Right forelimb (tissue), 1 donor: ENCODE data around the gene PPCS.

Source experiments
- DNase-seq: peaks from one replicate; pipeline ENCODE4 v3.0.0-alpha.2; 2018

PPCS gene

GRCh38 chr1:42456010-42456753, at the start of gene PPCS, which contains the start of gene ZMYND12:
Gene PPCS (plus strand): TSS chr1:42456543. CDS start chr1:42456566, 23 bp downstream.
Gene ZMYND12 (minus strand): TSS chr1:42456022. CDS start chr1:42455997, 25 bp downstream.
- peak; percentile 92 for DNase-seq

DNA sequence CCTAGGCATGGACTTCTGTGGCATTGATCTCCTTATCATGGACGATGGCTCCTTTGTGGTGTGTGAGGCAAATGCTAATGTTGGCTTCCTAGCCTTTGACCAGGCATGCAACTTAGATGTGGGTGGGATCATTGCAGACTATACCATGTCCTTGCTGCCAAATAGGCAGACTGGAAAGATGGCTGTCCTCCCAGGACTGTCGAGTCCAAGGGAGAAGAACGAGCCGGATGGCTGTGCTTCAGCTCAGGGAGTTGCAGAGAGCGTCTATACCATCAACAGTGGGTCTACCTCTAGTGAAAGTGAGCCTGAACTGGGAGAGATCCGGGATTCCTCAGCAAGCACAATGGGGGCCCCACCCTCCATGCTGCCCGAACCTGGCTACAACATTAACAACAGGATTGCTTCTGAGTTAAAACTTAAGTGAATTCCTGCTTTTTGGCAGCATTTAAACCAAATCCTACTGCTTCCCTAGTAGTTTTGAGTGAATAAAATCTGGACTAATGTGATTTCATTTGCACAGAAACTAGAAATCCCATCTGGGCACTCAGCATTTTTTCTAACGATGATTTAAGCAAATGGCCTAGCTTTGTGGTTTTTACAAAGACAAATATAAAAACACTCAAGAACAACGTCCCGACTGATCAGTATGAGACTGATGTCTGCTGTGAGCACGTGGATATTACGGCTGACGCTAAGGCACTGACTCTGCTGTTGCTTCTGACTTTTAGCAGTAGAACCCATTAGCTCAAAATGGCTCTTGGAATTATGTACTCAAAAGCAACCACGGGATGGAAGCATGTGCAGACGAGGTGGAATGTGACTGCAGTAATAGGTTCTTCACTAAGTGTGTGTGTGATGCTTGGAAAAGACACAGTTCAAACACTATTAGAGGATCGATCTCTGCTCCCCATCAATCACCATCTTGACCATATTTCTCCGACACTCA, 41.5 kb upstream of the PPCS start:
- DNase-seq: no peak

DNA sequence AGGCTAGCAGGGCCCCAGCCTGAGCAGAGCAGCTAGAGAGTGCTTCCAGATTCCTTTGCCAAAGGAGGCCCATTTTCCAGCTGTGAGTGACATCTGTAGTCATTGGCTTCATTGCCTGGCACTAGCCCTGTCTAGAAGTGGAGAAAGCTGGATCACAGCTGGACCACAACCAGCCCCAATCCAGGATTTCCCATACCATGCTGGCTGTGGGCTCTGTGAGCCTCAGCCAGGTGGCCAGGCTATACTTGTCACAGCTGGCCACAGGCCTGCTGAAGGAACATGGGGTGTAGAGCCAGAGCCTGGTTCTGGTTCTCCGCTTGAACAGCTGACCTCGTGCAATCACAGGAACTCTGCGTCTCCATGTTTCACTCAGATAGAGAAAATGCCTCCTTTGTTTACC, 39.2 kb upstream of the PPCS start:
- DNase-seq: peak; percentile 58

DNA sequence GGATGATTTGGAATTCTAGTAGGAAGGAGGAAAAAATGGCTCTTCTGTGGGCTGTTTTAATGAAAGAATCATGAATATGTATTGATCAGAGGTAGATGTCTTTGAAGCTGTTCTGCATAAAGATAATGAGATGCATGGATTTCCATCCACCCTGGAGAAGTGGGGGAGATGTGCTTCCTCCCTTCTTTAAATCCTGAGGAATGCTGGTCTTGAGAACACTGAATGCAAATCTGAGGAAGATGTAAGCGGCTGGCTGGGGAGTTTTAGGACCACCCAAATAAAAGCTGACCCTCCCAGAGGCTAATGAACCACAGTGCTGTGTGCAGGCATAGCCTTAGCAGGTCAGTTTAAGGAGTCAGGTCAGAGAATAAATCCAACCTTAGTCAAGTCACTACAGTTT, 37.8 kb upstream of the PPCS start:
- no peak for DNase-seq

- peak; percentile 85 for DNase-seq
Observed at GRCh38 chr1:42419126-42419821, 37.1 kb upstream of the PPCS start.

- DNase-seq: peak; percentile 45
Observed at GRCh38 chr1:42420121-42420520, 36.2 kb upstream of the PPCS start.

GRCh38 chr1:42420911-42421585, 35.3 kb upstream of the PPCS start:
- DNase-seq: peak; percentile 85

- DNase-seq: no peak
Observed at GRCh38 chr1:42422737-42423136, 33.6 kb upstream of the PPCS start.

DNA sequence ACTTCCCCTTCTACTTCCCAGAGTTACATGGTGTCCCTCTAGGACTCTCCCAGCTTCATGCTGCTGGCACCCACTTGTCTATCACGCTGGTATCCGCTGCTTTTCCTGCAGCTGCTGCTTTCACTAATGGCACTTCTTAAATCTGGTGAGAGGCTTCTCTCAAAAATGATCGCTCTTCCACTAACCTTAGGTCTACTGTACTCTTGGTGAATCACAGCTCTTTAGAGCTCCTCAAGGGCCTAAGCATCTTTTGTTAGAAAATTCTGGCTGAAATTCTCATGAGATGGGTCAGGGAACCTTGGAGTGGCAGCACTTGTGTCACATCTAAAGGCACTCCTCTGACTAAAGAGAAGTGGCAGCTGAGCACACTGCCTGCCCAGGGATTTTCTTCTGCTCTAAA, 32.7 kb upstream of the PPCS start:
- DNase-seq: no peak

- DNase-seq: no peak
Observed at GRCh38 chr1:42424201-42424600, 32.1 kb upstream of the PPCS start.

GRCh38 chr1:42427240-42427639, 29.1 kb upstream of the PPCS start:
- no peak for DNase-seq

- DNase-seq: no peak
Observed at GRCh38 chr1:42429603-42430002, 26.7 kb upstream of the PPCS start.

DNA sequence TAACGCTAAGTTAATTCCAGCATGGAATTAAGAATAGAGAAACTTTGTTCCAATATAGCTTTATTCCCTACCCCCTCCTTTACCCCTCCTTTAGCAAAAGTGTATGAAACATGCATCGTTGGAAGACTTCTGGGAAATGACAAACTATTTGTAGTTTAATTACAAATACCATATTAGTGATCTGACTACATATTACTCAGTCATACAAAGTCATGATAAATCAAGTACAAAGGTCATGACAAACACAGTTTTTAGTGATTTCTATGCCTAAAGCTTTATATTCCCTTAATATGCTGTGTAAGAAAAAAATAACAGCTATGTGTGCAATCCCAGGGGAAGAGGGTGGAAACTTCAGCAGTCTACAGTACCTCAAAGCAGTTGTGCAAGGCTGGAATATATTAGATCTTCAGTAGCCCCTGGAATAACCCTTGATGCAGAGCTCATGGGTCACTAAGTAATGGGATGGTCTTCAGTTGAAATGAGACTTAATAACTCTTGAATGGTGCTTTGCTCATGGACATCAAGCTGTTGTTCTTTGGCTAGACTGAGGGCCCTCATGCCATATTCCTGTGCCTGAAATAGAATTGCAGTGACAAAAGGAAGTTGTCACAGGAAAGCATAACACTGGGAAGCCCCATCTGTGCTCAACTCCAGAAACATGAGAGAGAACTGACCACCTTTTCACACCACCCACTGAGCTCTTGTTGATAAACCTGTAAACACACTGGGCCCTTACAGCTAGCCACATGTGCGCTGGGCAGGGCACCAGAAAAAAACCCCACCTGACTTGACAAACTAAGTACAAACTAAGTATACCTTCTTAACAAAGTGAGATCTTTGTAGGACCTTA, 25.8 kb upstream of the PPCS start:
- DNase-seq: no peak

DNA sequence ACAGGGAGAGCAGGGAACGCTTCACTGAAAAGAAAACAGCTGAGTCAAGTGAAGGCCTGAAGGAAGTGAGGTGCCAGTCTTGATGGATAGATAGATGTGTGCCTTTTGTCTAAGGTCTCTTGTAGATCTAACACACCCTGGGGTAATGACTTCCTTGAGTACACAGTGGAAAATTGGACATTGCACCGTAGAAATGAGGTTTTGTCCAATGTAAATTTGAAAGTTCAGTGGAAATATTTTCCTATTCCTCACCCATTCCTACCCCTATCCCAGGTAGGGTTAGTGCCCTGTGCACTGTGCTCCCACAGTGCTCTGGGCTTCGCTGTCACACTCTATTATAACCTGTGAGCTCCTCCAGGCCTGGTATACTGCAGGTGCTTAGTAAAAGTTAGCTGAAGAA, 24.8 kb upstream of the PPCS start:
- no peak for DNase-seq

- no peak for DNase-seq
Observed at GRCh38 chr1:42432714-42433113, 23.6 kb upstream of the PPCS start.

- DNase-seq: no peak
Observed at GRCh38 chr1:42433369-42433768, 23.0 kb upstream of the PPCS start.

- no peak for DNase-seq
Observed at GRCh38 chr1:42434340-42434739, 22.0 kb upstream of the PPCS start.

DNA sequence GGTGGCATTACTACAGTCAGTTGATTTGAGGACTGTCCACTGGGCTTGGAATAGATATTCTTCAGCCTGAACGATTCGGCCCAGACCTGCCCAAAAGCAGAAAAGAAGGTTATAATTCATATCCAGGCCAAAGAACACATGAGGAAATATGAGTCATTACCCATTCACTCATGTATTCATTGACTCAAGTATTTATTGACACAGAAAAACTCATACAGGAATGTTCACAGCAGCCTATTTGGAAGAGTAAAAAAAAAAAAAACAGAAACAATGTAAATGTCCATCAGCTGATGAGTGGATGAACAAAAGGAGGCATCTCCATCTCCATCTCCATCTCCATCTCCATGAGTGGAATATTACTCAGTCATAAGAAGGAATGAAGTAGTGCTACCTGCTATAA, 16.4 kb upstream of the PPCS start:
- no peak for DNase-seq

- no peak for DNase-seq
Observed at GRCh38 chr1:42442662-42443061, 13.7 kb upstream of the PPCS start.

DNA sequence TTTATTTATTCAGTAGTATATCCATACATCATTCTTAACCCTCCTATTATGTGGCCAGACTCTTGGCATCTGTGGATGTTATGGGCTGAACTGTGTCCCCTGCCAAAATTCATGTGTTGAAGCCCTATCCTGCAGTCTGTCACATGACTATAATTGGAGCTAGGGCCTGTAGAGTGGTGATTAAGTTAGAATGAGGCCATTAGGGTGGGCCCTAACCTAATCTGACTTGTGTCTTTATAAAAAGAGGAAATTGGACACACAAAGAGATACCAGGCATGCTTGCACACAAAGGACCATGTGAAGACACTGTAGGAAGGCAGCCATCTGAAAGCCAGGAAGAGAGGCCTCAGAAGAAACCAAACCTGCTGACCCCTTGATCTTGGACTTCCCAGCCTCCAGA, 7.1 kb upstream of the PPCS start:
- DNase-seq: no peak

GRCh38 chr1:42450061-42450460, 6.3 kb upstream of the PPCS start:
- no peak for DNase-seq

DNA sequence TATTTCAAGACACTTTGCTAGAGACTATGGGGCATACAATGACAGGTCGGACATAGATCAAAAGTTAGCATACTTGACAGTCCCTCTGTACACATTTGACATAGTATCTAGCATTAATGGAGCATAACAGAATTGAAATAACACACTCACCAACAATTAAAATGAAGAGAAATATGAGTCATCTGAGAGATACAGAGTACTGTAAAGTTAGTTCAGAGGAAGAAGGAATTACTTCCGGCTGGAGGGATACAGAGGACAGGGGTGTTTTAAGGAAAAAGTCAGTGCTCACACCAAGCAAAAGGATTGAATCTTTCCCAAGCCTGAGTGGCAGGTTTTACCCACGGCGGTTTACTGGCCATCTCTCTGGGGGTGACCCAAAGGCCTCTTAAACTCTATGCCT, 3.0 kb upstream of the PPCS start:
- no peak for DNase-seq
